GM23338 (cell line): ENCODE data around the gene PGBD4. TPM values are rescaled to one million over a fixed set of nuclear protein-coding genes. Genes with fewer than 3 reads are reported as not detected.

Experiments used
- ATAC-seq: fragments of 200-7000 bp; cut with Tn5 transposase; 3 replicates; pipeline ENCODE4 v1.9.1; 2020
- DNase-seq: peaks from one replicate; pipeline ENCODE4 v3.0.0-alpha.2; 2015; ENCODE audit warnings: low spot score
- H2AFZ ChIP-seq: fragments of 200-600 bp; sonication (generic); 2 replicates; pipeline ENCODE4 v1.8.0; 2016; ENCODE audit warnings: antibody characterized with exemption, mild to moderate bottlenecking, moderate library complexity
- H3F3A ChIP-seq: fragments of 200-600 bp; sonication (generic); replicated peaks from 2 replicates; pipeline ENCODE4 v1.8.0; 2017; ENCODE audit warnings: antibody characterized with exemption, mixed run types, low read depth
- H3K27ac ChIP-seq: fragments of 200-600 bp; sonication (generic); 2 replicates; pipeline ENCODE4 v1.6.1; 2016; ENCODE audit warnings: low read depth
- H3K27me3 ChIP-seq: fragments of 200-600 bp; sonication (generic); 2 replicates; pipeline ENCODE4 v1.8.0; 2016; ENCODE audit warnings: mild to moderate bottlenecking, mixed run types, moderate library complexity; ENCODE audit not compliant: insufficient read depth
- H3K36me3 ChIP-seq: fragments of 200-600 bp; sonication (generic); 2 replicates; pipeline ENCODE4 v1.8.0; 2016; ENCODE audit warnings: mild to moderate bottlenecking; ENCODE audit not compliant: insufficient read depth
- H3K4me1 ChIP-seq: fragments of 200-600 bp; sonication (generic); 2 replicates; pipeline ENCODE4 v1.8.0; 2016; ENCODE audit warnings: mild to moderate bottlenecking, moderate library complexity; ENCODE audit not compliant: insufficient read depth
- H3K4me2 ChIP-seq: fragments of 200-600 bp; sonication (generic); 2 replicates; pipeline ENCODE4 v1.7.1; 2017; ENCODE audit warnings: mixed run types
- H3K4me3 ChIP-seq: fragments of 200-600 bp; sonication (generic); 2 replicates; pipeline ENCODE4 v1.6.1; 2016; ENCODE audit warnings: mixed run types
- H3K79me2 ChIP-seq: fragments of 200-600 bp; sonication (generic); replicated peaks from 2 replicates; pipeline ENCODE4 v1.8.0; 2017; ENCODE audit warnings: mild to moderate bottlenecking; ENCODE audit not compliant: insufficient read depth
- H3K9me2 ChIP-seq: fragments of 200-600 bp; sonication (generic); 2 replicates; pipeline ENCODE4 v1.8.0; 2017; ENCODE audit not compliant: insufficient read depth
- H4K20me1 ChIP-seq: fragments of 200-600 bp; sonication (generic); replicated peaks from 2 replicates; pipeline ENCODE4 v1.8.0; 2017; ENCODE audit warnings: mild to moderate bottlenecking; ENCODE audit not compliant: insufficient read depth
- H3K27ac Mint-ChIP-seq: 2 replicates; pipeline ENCODE4 v1.8.0; 2020; ENCODE audit warnings: inconsistent platforms, mild to moderate bottlenecking, moderate library complexity, mixed read lengths
- H3K27me3 Mint-ChIP-seq: 3 replicates; pipeline ENCODE4 v1.8.0; 2022; ENCODE audit warnings: low read depth, mild to moderate bottlenecking, moderate library complexity, mixed read lengths, inconsistent platforms; ENCODE audit not compliant: insufficient read depth, poor library complexity
- H3K36me3 Mint-ChIP-seq: 3 replicates; pipeline ENCODE4 v1.8.0; 2021; ENCODE audit warnings: low read depth, mild to moderate bottlenecking, inconsistent platforms, moderate library complexity, mixed read lengths
- H3K4me1 Mint-ChIP-seq: 3 replicates; pipeline ENCODE4 v1.8.0; 2020; ENCODE audit warnings: mild to moderate bottlenecking, inconsistent platforms, mixed read lengths
- H3K4me3 Mint-ChIP-seq: 3 replicates; pipeline ENCODE4 v1.8.0; 2021; ENCODE audit warnings: moderate library complexity, mild to moderate bottlenecking, inconsistent platforms, mixed read lengths
- H3K9me3 Mint-ChIP-seq: 3 replicates; pipeline ENCODE4 v1.8.0; 2020; ENCODE audit warnings: moderate library complexity, mild to moderate bottlenecking, inconsistent platforms, mixed read lengths
- CREB1 ChIP-seq: fragments of 250-450 bp; sonication (Bioruptor Pico); IDR thresholded peaks from 2 replicates; pipeline ENCODE4 v1.5.0; 2020; ENCODE audit warnings: low read depth, mild to moderate bottlenecking, moderate library complexity
- EZH2 ChIP-seq: fragments of 200-600 bp; sonication (generic); IDR thresholded peaks from one replicate; pipeline ENCODE4 v1.8.0; 2017; ENCODE audit warnings: antibody characterized with exemption, mild to moderate bottlenecking, low read depth; ENCODE audit not compliant: unreplicated experiment
- POLR2AphosphoS5 ChIP-seq: IDR thresholded peaks from 2 replicates; pipeline ENCODE4 v1.6.1; 2016; ENCODE audit warnings: antibody characterized with exemption, low read depth
- STAT1 ChIP-seq: IDR thresholded peaks from one replicate; pipeline ENCODE4 v1.6.1; 2016; ENCODE audit warnings: antibody characterized with exemption; ENCODE audit not compliant: unreplicated experiment
- long read RNA-seq: library from polyadenylated mRNA; unstranded; transcript quantifications from one replicate; pipeline ENCODE4 v2.0.0, GENCODE V29; 2020; ENCODE audit not compliant: unreplicated experiment
- polyA plus RNA-seq: library from polyadenylated mRNA; unstranded; fragments of >200 nt; fragmentation: Nextera tagmentation; extraction: Ambion mirVana; gene quantifications from 2 replicates; pipeline ENCODE4 v1.2.1, GENCODE V29; 2016
- total RNA-seq: library from RNA; depleted of rRNA; stranded (reverse); fragments of >200 nt; shearing (Covaris generic); gene quantifications from 2 replicates; pipeline ENCODE4 v1.2.3, GENCODE V29; 2014; rRNA removed
- TF ChIP-seq, protein P1 (sequence below): IDR thresholded peaks from one replicate; pipeline ENCODE4 v1.6.1; 2018; ENCODE audit warnings: antibody characterized with exemption; ENCODE audit not compliant: unreplicated experiment
- TF ChIP-seq, protein P2 (sequence below): IDR thresholded peaks from 2 replicates; pipeline ENCODE4 v1.6.1; 2016; ENCODE audit warnings: antibody characterized with exemption
- TF ChIP-seq, protein P3 (sequence below): fragments of 250-450 bp; sonication (Bioruptor Pico); IDR thresholded peaks from 2 replicates; pipeline ENCODE4 v1.5.0; 2020; ENCODE audit warnings: mild to moderate bottlenecking, moderate library complexity

PGBD4 gene
- total RNA-seq, result 0.39 and 0.66 TPM in 2 replicates
- polyA plus RNA-seq, result 0.50 and 0.61 TPM in 2 replicates
- long read RNA-seq, full-length matches to known transcripts, result 1 of 1 reads
- long read RNA-seq, partial matches to known transcripts, result 0 of 1 reads
- long read RNA-seq, other reads (novel, unspliced or antisense), result 0 of 1 reads

DNA sequence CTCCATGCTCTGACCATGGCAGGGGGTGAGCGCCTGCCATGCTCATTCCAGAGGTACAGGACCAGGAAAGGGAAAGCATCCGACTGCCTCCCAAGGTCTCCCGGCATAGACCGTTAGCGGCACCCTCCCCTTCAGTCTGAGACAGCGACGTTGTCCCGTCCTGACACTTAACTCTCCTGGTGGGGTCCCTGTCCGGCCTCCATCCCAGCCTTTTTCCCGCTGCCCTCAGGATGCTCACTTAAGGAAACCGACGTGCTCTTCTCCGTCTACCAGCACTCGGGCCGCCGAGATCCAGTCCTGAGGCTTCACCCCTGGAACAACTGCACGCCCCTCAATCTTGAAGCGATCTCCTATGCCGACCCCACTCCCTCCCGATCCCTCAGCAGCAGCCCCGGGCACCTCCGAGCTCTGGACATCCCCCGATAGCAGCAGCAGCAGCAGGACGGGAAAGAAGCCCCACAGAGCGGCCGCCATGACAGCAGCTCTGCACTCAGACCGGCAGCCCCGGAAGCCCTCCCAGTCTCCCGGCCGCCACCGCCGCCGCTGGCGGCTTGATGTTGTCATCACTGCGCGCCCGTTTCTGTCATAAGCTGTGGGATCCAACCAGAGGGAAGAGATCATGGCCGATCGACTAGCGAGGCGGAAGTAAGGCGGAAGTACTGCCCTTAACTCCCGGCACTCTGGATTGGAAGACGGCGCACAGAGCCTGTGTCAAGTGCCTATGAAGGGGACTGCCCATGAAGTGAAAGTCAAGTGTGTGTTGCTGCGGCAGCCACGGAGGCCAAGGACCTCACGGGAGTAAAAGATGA lies at the start of gene PGBD4, which contains the start of gene EMC7:
Gene PGBD4 (plus strand): TSS at position 718 of the 809 bp plus-strand sequence. CDS start 449 bp downstream, outside the sequence.
Gene EMC7 (minus strand): TSS at position 497 of the 809 bp plus-strand sequence. CDS start 23 bp downstream, at position 474.
- Histone ChIP-seq H3K4me1 (peaks cover 9% of the 10 kb centered on the region; the same call in 1 of the 2 replicates), H3K9me2 (no peaks in the 10 kb centered on the region), H3K4me3 (peak within 1 kb of the TSS; percentile 89), H3K4me2 (peak within 1 kb of the TSS; percentile 90), H3K36me3 (no peaks in the 10 kb centered on the region), H2AFZ (peak within 1 kb of the TSS; percentile 96), H3F3A (0 out of 2 replicates have a peak, but pooled peaks cover 3% of the 10 kb centered on the region), H3K79me2 (peaks cover 47% of the 10 kb centered on the region), H3K27ac (peak within 1 kb of the TSS; percentile 46; the same call in 1 of the 2 replicates), H4K20me1 (no peaks in the 10 kb centered on the region), H3K27me3 (no peaks in the 10 kb centered on the region)
- H3K4me1 Mint-ChIP-seq, result peaks cover 4% of the 10 kb centered on the region; the same call in 2 of the 3 replicates
- peaks cover 12% of the 10 kb centered on the region for H3K27me3 Mint-ChIP-seq
- DNase-seq, result peak; percentile 99
- peaks cover 4% of the 10 kb centered on the region; the same call in 2 of the 3 replicates for H3K9me3 Mint-ChIP-seq
- ATAC-seq, result peak; percentile 99
- H3K4me3 Mint-ChIP-seq, result peak within 1 kb of the TSS; percentile 100
- TF ChIP-seq STAT1 (no peak), POLR2AphosphoS5 (peak; percentile 82), CREB1 (CRISPR knock-in tag) (peak; percentile 99)
- TF ChIP-seq, protein P1, sequence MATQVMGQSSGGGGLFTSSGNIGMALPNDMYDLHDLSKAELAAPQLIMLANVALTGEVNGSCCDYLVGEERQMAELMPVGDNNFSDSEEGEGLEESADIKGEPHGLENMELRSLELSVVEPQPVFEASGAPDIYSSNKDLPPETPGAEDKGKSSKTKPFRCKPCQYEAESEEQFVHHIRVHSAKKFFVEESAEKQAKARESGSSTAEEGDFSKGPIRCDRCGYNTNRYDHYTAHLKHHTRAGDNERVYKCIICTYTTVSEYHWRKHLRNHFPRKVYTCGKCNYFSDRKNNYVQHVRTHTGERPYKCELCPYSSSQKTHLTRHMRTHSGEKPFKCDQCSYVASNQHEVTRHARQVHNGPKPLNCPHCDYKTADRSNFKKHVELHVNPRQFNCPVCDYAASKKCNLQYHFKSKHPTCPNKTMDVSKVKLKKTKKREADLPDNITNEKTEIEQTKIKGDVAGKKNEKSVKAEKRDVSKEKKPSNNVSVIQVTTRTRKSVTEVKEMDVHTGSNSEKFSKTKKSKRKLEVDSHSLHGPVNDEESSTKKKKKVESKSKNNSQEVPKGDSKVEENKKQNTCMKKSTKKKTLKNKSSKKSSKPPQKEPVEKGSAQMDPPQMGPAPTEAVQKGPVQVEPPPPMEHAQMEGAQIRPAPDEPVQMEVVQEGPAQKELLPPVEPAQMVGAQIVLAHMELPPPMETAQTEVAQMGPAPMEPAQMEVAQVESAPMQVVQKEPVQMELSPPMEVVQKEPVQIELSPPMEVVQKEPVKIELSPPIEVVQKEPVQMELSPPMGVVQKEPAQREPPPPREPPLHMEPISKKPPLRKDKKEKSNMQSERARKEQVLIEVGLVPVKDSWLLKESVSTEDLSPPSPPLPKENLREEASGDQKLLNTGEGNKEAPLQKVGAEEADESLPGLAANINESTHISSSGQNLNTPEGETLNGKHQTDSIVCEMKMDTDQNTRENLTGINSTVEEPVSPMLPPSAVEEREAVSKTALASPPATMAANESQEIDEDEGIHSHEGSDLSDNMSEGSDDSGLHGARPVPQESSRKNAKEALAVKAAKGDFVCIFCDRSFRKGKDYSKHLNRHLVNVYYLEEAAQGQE, result no peak
- TF ChIP-seq, protein P2, sequence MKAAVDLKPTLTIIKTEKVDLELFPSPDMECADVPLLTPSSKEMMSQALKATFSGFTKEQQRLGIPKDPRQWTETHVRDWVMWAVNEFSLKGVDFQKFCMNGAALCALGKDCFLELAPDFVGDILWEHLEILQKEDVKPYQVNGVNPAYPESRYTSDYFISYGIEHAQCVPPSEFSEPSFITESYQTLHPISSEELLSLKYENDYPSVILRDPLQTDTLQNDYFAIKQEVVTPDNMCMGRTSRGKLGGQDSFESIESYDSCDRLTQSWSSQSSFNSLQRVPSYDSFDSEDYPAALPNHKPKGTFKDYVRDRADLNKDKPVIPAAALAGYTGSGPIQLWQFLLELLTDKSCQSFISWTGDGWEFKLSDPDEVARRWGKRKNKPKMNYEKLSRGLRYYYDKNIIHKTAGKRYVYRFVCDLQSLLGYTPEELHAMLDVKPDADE, result peak; percentile 93
- no peaks in the 10 kb centered on the region for H3K36me3 Mint-ChIP-seq
- peak within 1 kb of the TSS; percentile 99 for H3K27ac Mint-ChIP-seq

- H3F3A ChIP-seq, result no peaks in the 10 kb centered on the region
- H3K4me1 Mint-ChIP-seq, result no peaks in the 10 kb centered on the region
- no peaks in the 10 kb centered on the region for H3K79me2 ChIP-seq
- no peak overlapping the region for H3K27ac Mint-ChIP-seq
- no peak for DNase-seq
- H3K9me2 ChIP-seq, result 0 out of 2 replicates have a peak, but pooled peaks cover 3% of the 10 kb centered on the region
- H4K20me1 ChIP-seq, result no peaks in the 10 kb centered on the region
- no peaks in the 10 kb centered on the region for H3K27me3 ChIP-seq
- no peaks in the 10 kb centered on the region for H3K36me3 ChIP-seq
- no peak overlapping the region for H2AFZ ChIP-seq
- peaks cover 2% of the 10 kb centered on the region for H3K27me3 Mint-ChIP-seq
- no peak overlapping the region for H3K27ac ChIP-seq
- H3K4me1 ChIP-seq, result no peaks in the 10 kb centered on the region
- no peak overlapping the region for H3K4me2 ChIP-seq
- H3K4me3 ChIP-seq, result no peak overlapping the region
- H3K36me3 Mint-ChIP-seq, result peaks cover 5% of the 10 kb centered on the region; the same call in 2 of the 3 replicates
- H3K9me3 Mint-ChIP-seq, result peaks cover 23% of the 10 kb centered on the region
- no peak overlapping the region for H3K4me3 Mint-ChIP-seq
- no peak for ATAC-seq
- TF ChIP-seq, protein P3, sequence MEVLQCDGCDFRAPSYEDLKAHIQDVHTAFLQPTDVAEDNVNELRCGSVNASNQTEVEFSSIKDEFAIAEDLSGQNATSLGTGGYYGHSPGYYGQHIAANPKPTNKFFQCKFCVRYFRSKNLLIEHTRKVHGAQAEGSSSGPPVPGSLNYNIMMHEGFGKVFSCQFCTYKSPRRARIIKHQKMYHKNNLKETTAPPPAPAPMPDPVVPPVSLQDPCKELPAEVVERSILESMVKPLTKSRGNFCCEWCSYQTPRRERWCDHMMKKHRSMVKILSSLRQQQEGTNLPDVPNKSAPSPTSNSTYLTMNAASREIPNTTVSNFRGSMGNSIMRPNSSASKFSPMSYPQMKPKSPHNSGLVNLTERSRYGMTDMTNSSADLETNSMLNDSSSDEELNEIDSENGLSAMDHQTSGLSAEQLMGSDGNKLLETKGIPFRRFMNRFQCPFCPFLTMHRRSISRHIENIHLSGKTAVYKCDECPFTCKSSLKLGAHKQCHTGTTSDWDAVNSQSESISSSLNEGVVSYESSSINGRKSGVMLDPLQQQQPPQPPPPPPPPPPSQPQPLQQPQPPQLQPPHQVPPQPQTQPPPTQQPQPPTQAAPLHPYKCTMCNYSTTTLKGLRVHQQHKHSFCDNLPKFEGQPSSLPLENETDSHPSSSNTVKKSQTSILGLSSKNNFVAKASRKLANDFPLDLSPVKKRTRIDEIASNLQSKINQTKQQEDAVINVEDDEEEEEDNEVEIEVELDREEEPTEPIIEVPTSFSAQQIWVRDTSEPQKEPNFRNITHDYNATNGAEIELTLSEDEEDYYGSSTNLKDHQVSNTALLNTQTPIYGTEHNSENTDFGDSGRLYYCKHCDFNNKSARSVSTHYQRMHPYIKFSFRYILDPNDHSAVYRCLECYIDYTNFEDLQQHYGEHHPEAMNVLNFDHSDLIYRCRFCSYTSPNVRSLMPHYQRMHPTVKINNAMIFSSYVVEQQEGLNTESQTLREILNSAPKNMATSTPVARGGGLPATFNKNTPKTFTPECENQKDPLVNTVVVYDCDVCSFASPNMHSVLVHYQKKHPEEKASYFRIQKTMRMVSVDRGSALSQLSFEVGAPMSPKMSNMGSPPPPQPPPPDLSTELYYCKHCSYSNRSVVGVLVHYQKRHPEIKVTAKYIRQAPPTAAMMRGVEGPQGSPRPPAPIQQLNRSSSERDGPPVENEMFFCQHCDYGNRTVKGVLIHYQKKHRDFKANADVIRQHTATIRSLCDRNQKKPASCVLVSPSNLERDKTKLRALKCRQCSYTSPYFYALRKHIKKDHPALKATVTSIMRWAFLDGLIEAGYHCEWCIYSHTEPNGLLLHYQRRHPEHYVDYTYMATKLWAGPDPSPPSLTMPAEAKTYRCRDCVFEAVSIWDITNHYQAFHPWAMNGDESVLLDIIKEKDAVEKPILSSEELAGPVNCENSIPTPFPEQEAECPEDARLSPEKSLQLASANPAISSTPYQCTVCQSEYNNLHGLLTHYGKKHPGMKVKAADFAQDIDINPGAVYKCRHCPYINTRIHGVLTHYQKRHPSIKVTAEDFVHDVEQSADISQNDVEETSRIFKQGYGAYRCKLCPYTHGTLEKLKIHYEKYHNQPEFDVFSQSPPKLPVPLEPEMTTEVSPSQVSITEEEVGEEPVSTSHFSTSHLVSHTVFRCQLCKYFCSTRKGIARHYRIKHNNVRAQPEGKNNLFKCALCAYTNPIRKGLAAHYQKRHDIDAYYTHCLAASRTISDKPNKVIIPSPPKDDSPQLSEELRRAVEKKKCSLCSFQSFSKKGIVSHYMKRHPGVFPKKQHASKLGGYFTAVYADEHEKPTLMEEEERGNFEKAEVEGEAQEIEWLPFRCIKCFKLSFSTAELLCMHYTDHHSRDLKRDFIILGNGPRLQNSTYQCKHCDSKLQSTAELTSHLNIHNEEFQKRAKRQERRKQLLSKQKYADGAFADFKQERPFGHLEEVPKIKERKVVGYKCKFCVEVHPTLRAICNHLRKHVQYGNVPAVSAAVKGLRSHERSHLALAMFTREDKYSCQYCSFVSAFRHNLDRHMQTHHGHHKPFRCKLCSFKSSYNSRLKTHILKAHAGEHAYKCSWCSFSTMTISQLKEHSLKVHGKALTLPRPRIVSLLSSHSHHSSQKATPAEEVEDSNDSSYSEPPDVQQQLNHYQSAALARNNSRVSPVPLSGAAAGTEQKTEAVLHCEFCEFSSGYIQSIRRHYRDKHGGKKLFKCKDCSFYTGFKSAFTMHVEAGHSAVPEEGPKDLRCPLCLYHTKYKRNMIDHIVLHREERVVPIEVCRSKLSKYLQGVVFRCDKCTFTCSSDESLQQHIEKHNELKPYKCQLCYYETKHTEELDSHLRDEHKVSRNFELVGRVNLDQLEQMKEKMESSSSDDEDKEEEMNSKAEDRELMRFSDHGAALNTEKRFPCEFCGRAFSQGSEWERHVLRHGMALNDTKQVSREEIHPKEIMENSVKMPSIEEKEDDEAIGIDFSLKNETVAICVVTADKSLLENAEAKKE (CRISPR knock-in tag), result no peak
- TF ChIP-seq EZH2, result no peak
These were observed 47.7 kb upstream of the PGBD4 start for GRCh38 chr15:34054081-34054707.
